Stimulated activated CD8-positive, alpha-beta memory T cell treated with anti-CD3 and anti-CD28 coated beads, Interleukin-7, amount 100 ng/mL, for 4 hours (primary cell): Measurements from ENCODE around the gene THRB.

ENCODE experiments used
- DNase-seq, 2 donors: peaks; one replicate each; pipeline ENCODE4 v3.0.0-alpha.2; 2020; ENCODE audit warnings: low read depth in 2 of 2

THRB gene

GRCh38 chr3:24305795-24306467 lies 188.7 kb downstream of the THRB start:
- DNase-seq, result no peak

DNA sequence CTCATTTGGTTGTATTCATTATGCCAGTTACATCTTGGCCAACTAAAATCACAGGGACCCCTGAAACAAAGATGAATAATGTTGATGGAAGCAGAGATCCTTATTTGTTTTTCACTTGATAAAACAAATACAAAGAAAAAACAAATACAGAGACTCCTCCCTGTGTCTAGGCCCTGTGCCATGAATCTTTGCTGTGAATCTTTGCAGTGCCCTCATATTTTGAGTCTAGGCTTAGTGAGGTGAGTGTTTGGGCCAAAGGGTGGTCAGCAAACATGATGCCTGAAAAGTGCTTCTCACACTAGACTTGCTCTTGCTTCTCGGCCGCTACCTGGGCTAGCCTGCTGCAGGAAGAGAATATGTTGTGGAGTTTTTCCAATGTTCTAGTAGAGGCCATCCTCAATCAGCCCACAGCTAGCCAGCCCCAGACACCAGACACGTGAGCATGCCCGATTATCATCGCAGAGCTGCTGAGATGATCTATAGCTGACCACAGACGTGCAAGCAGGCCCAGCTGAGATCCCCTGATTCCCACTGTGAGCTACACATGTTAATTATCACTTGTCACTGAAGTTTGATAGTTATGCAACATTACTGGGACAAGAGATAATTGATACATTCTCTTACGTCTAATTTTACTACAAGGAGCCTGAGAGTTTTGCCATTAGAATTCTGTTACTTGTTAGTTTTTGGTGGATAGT lies 191.4 kb downstream of the THRB start:
- no peak for DNase-seq

DNA sequence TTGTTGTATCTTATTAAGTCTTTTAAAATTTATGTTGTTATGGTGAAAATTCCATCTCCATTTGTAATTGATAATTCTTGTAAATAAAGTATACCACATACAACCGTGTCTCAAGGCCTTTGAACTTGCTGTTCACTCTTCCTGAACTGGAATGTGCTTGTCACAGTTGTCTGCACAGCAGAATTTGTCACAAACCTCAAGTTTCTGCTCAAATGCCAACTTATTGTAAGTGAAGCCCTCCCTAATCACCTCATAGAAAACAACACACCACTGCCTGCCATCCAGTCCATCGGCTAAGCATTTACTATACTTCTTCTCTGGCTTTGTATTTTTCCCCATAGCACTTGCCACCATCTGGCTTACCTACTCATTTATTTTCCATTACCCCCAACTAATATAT lies 192.3 kb downstream of the THRB start:
- no peak for DNase-seq

DNA sequence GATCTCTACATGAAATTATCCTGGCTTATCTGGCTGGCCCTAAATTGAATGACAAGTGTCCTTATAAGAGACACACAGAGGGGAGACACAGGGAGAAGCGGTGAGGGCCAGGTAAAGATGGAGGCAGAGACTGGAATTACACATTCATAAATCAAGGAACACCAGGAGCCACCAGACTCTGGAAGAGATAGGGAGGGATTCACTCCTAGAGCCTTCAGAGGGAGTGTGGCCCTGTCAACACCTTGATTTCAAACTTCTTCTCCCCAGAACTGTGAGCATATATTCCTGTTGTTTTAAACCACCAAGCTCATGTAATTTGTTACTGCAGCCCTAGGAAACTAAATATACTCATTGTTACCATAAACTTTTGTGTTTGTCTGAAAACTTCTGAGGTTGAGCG lies 193.7 kb downstream of the THRB start:
- DNase-seq, result no peak

DNA sequence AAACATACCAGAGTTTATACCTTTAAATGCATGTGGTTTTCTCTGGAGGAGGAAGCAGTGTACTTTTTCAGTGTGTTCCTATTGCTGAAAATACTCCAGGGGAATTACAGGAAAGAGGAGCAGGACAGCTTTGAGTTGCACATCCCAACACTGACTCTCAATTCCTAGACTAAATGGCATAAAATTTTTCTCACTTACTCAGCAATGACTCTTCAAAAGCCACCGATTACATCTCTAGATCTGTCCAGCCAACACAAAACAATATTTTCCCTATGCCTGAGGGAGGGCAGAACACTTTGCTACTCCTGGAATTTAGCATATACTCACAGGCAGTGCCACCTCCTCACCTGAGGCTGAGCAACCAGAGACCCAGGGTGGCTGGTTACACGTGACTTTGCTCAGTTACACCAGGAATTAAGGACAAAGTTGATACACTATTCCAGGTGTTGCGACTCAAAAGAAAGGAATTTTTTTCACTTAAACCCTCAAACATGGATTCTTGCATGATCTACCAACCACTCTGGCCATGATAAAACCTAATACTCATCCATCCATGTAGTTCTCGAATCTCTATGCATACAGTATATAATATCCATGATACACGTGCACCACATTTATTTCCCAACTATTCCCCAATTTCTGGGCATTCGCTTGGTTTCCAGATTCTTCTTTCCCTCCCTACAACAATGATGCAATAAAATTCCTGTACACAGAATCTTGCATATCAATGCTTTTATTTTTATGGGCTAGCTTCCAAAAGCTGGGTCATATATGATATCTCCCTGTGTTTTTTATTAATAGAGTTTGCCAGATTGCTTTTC lies 194.6 kb downstream of the THRB start:
- no peak for DNase-seq

DNA sequence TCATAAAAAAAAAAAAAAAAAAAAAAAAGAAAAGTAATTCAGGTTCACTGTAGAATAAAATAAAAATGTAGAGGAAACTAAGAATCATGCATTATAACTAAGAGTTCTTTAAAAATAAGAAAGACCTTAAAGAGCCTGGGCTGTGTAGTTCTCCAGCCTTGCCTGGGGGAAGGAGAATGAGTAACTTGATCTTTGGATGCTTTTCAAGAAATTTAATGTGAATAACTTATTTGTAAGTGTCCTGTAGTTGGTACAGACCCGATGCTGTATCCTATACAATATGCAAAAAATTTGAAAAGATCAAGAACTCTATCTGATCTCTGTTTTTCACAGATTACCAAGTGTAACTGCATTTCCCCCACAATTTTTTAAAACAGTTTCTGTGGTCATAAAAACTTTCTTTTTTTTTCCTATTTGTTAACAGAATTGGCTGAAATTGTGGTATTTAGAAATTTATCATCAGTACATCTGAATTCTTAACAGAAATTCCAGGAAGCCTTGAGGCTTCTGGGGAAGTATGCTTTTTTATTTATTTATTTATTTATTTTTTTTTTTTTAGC lies 195.3 kb downstream of the THRB start:
- no peak for DNase-seq

- DNase-seq, result no peak
These were observed 198.0 kb downstream of the THRB start for GRCh38 chr3:24296441-24297205.

DNA sequence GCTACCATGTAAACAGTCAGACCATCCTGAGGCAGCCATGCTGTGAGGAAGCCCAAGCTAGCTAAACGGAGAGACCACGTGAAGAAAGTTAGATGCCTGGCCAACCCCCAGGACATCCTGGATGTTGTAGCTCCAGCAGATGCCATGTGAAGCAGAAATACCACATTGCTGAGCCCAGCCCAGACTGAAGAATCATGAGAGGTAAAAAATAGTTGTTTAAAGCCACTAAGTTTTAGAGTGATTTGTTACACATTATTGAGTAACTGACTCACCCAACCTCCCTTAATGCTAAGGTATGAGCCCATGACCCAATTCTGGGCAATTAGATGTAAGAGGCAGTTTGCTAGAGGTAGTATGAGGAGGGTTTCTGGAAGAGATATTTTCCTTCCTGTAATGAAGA lies 200.5 kb downstream of the THRB start:
- no peak for DNase-seq

- DNase-seq, result no peak
These were observed 203.0 kb downstream of the THRB start for GRCh38 chr3:24291646-24292045.

- no peak for DNase-seq
These were observed 204.1 kb downstream of the THRB start for GRCh38 chr3:24290596-24290995.

DNA sequence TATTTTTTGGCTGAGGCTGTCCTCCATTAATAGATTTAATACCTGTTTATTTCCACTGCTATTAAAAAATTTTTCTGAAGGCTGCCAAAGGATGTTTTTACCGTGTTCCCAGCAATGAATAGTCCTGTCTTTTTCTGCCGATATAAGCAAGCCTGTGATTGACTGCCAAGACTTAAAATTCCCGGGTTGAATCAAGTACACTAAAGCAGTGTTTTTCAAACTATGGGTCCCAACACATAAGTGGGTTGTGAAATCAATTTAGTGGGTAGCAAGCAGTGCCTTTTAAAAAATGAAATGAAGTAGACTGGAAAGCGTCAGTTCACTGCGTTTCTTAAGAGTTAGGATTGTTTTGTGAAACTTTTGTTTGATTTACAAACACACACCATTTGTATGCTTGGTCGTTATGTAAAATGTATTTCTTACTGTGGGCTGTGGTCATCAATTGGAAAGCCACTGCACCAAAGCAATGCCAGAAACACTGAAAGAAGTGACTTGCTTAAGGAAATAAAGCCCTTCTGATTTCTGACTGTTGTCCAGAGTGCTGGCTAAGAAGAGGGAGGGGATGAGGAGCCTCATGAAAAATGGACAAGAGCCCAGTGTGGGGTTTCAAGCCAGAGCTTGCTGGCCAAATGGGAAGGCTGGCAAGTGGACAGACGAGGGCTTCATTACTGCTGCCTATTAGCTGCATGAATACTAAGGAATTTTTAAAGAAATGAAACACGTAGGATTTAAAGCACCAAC lies 206.0 kb downstream of the THRB start:
- no peak for DNase-seq

GRCh38 chr3:24287755-24288450 lies 206.7 kb downstream of the THRB start:
- DNase-seq, result no peak

DNA sequence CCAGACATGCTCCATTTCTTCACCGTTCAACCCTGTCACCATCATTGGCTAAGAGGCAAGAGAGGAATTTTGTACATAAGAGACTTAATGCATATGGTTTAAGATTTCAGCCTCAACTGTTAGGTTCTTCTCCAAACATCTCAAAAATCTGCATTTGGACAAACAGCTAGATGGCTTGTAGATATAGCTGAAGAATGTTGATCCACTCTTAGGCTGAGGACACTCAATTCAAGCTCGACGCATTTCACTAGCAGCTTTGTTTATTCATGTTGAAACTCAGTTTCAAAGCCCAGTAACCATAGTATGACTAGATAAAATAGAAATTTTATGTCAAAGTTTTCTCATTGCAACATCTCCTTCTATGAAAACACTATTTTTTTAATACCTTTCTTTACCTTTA lies 208.2 kb downstream of the THRB start:
- no peak for DNase-seq

DNA sequence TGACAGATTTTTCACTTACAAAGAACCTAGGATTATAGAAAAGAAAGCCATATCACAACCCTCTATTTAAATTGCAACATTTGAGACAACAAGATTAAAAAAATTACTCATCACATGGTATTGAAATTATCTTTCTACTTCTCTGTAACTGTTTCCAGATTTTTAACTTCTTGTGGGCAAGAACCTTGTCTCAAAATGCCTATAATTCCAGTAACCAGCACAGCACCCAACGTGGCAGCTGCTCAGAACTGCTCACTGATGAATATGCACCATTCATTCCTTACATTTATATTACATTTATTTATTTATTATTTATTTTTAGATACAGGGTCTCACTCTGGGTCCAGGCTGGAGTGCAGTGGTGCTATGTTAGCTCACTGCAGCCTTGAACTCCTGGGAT lies 216.1 kb downstream of the THRB start:
- DNase-seq, result no peak

- no peak for DNase-seq
These were observed 221.2 kb downstream of the THRB start for GRCh38 chr3:24273491-24273890.

GRCh38 chr3:24272875-24273274 lies 221.8 kb downstream of the THRB start:
- DNase-seq, result no peak

GRCh38 chr3:24272408-24272807 lies 222.2 kb downstream of the THRB start:
- no peak for DNase-seq

DNA sequence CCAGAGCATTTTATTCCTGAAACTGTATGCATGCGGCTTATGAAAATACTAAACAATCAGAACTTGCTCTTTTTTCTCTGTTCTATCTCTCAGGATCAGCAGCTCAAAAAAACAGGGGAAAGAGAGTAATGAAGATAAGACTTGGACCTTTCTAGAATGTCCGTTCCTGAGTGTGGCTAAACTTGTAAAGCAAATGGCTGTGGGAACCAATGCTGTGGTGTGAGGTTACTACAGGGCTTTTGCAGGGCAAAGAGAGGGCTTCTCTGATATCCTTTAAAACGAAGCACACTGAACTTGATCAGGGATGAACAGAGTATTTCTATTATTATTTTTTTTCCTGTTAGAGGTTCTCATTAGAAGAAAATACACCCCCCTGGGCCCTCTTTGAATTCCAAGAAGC lies 223.4 kb downstream of the THRB start:
- DNase-seq, result no peak

DNA sequence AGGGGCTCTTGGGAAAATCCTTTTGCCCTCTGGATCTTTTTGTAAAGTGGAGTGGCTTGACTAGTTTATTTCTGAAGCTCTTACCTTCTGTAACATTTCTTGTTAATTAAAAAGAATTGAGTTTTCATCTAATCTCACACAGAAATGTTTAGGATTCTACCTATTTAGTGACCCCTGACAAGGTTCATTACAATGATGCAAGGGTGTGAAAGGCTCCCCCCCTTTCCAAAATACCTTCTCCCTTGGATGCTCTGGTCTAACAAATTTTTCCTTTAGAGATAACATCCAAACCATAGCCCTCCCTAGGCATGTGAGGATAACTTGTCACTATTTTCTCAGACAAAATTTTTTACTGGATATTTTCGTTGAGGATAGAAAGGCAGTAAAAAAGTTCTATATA lies 223.9 kb downstream of the THRB start:
- no peak for DNase-seq

DNA sequence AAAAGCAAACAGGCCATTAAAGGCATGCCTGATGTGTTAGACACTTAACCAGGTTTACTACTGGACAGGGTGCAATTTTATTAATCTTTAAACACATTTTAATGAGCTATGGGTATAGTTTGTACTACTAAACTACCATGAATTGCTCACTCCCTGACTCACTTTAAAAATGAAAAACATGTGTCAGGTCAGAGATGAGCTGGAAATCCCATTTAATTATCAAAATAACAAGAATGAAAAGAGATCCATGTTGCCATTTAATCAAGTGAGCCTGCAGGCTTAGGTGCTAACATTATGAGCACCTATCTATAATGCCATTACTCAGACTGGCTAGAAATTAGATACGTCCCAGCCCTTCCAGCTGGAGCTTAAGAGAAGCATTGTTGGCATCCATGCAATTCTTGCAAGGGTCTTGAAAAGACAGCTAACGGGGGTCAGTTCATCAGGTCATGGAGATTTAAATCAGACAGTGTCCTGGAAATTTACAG lies 224.4 kb downstream of the THRB start:
- DNase-seq, result no peak
